ENCODE data around the gene MYH3.

MYH3 gene

DNA sequence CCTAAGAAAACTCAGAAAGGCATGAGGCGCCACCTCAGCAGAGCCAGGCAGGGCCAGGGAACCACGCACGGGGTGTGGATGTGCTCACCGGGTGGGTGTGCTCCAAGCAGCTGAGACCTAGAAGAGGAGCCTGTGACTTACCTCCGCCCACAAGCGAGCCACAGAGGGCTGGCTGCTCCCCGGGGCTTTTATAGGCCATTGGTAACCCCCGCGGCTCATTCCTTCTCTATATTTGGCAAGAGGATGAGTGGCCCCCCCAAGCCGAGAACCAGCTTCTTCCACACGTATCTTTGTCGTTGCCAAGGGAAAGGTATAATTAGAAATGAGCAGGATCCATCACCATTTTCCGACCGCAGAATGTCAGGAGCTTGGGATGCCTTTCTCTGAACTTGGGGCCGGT is at the start of gene MYH3:
MYH3 (minus strand) TSS at position 162 of the 400 bp plus-strand sequence. CDS start 2,245 bp downstream, outside the sequence.
- H3K79me2 ChIP-seq (ENCODE audit: low read length) = no peaks in the 10 kb centered on the region
- H2AFZ ChIP-seq (ENCODE audit: low read depth, low read length) = no peak within 1 kb of the TSS
- H3K27ac ChIP-seq (ENCODE audit: low read length) = no peak within 1 kb of the TSS
- H3K27me3 ChIP-seq (ENCODE audit: low read depth, low read length) = no peaks in the 10 kb centered on the region
- no peaks in the 10 kb centered on the region for H3K9me3 ChIP-seq (ENCODE audit: insufficient read depth, low read length)
- H3K36me3 ChIP-seq (replicated peaks; ENCODE audit: low read depth, low read length) = no peaks in the 10 kb centered on the region
- H4K20me1 ChIP-seq (ENCODE audit: insufficient read depth, low read length) = no peaks in the 10 kb centered on the region
- H3K4me3 ChIP-seq (ENCODE audit: low read length) = no peak within 1 kb of the TSS
- no peaks in the 10 kb centered on the region for H3K4me1 ChIP-seq (ENCODE audit: low read length)
- no peak within 1 kb of the TSS for H3K9ac ChIP-seq (ENCODE audit: low read length)
- H3K4me2 ChIP-seq (ENCODE audit: low read length) = no peak within 1 kb of the TSS
- TF ChIP-seq EZH2phosphoT487 (IDR thresholded peaks at IDR 0.05; ENCODE audit: low read depth) (no peak), CTCF (IDR thresholded peaks at IDR 0.05; ENCODE audit: low read depth, low read length) (no peak)

DNA sequence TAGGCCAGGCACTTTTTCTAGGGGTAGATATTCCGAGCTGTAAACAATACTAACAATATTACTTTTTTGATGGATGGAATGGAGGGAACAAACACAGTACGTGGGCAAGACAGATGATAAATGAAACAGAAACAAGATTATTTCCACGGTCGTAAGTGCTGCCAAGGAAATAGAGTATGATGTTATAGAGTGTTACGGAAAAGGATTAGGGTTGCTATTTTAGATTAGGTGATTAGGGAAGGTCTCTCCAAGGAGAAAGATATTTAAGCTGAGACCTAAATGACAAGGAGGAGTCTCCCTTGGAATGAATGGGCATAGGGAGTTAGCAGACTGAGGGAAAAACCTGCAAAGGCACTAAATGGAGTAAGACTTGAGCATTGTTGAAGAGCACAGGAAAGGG is 48.6 kb upstream of the MYH3 start:
- Histone ChIP-seq H2AFZ (ENCODE audit: low read depth, low read length) (no peak overlapping the region), H4K20me1 (ENCODE audit: insufficient read depth, low read length) (no peaks in the 10 kb centered on the region), H3K4me3 (ENCODE audit: low read length) (no peak overlapping the region), H3K4me1 (ENCODE audit: low read length) (peaks cover 4% of the 10 kb centered on the region; the same call in 1 of the 2 replicates), H3K9ac (ENCODE audit: low read length) (no peak overlapping the region), H3K36me3 (replicated peaks; ENCODE audit: low read depth, low read length) (peaks cover 6% of the 10 kb centered on the region), H3K9me3 (ENCODE audit: insufficient read depth, low read length) (no peaks in the 10 kb centered on the region), H3K27me3 (ENCODE audit: low read depth, low read length) (no peaks in the 10 kb centered on the region), H3K4me2 (ENCODE audit: low read length) (no peak overlapping the region), H3K79me2 (ENCODE audit: low read length) (no peaks in the 10 kb centered on the region), H3K27ac (ENCODE audit: low read length) (no peak overlapping the region)
- TF ChIP-seq CTCF (IDR thresholded peaks at IDR 0.05; ENCODE audit: low read depth, low read length) = no peak
- TF ChIP-seq EZH2phosphoT487 (IDR thresholded peaks at IDR 0.05; ENCODE audit: low read depth) = no peak

- Histone ChIP-seq H3K4me3 (ENCODE audit: low read length) (no peak overlapping the region), H3K79me2 (ENCODE audit: low read length) (peaks cover 9% of the 10 kb centered on the region), H3K9ac (ENCODE audit: low read length) (no peak overlapping the region), H2AFZ (ENCODE audit: low read depth, low read length) (no peak overlapping the region), H3K4me1 (ENCODE audit: low read length) (peaks cover 8% of the 10 kb centered on the region; the same call in 1 of the 2 replicates), H3K4me2 (ENCODE audit: low read length) (no peak overlapping the region), H3K27me3 (ENCODE audit: low read depth, low read length) (no peaks in the 10 kb centered on the region), H4K20me1 (ENCODE audit: insufficient read depth, low read length) (no peaks in the 10 kb centered on the region), H3K9me3 (ENCODE audit: insufficient read depth, low read length) (no peaks in the 10 kb centered on the region), H3K27ac (ENCODE audit: low read length) (no peak overlapping the region), H3K36me3 (replicated peaks; ENCODE audit: low read depth, low read length) (peaks cover 6% of the 10 kb centered on the region)
- TF ChIP-seq CTCF (IDR thresholded peaks at IDR 0.05; ENCODE audit: low read depth, low read length) (no peak), EZH2phosphoT487 (IDR thresholded peaks at IDR 0.05; ENCODE audit: low read depth) (no peak)
These were observed 45.5 kb upstream of the MYH3 start for GRCh38 chr17:10702574-10702973.

GRCh38 chr17:10699856-10700255 is 42.7 kb upstream of the MYH3 start:
- TF ChIP-seq CTCF (IDR thresholded peaks at IDR 0.05; ENCODE audit: low read depth, low read length) (no peak), EZH2phosphoT487 (IDR thresholded peaks at IDR 0.05; ENCODE audit: low read depth) (no peak)
- H2AFZ ChIP-seq (ENCODE audit: low read depth, low read length) = no peak overlapping the region
- no peak overlapping the region for H3K27ac ChIP-seq (ENCODE audit: low read length)
- H3K4me1 ChIP-seq (ENCODE audit: low read length) = peaks cover 10% of the 10 kb centered on the region; the same call in 1 of the 2 replicates
- peaks cover 35% of the 10 kb centered on the region for H3K79me2 ChIP-seq (ENCODE audit: low read length)
- H3K4me2 ChIP-seq (ENCODE audit: low read length) = no peak overlapping the region
- H3K9me3 ChIP-seq (ENCODE audit: insufficient read depth, low read length) = no peaks in the 10 kb centered on the region
- H4K20me1 ChIP-seq (ENCODE audit: insufficient read depth, low read length) = no peaks in the 10 kb centered on the region
- no peak overlapping the region for H3K9ac ChIP-seq (ENCODE audit: low read length)
- H3K4me3 ChIP-seq (ENCODE audit: low read length) = no peak overlapping the region
- H3K36me3 ChIP-seq (replicated peaks; ENCODE audit: low read depth, low read length) = peaks cover 8% of the 10 kb centered on the region
- no peaks in the 10 kb centered on the region for H3K27me3 ChIP-seq (ENCODE audit: low read depth, low read length)
